ENCODE results near the gene NAA30. TPM values are rescaled to one million over a fixed set of nuclear protein-coding genes. Genes with fewer than 3 reads are reported as not detected.

Gene NAA30
- total RNA-seq, 1 experiment from 2014 or later: 14.0 TPM

- TF ChIP-seq ZBTB33 (IDR thresholded peaks at IDR 0.05; ENCODE audit: extremely low read depth, insufficient replicate concordance, low read length) (no peak), ZNF274 (IDR thresholded peaks at IDR 0.05; ENCODE audit: low read depth, low read length) (no peak), ATF3 (IDR thresholded peaks at IDR 0.05) (no peak), ELF1 (IDR thresholded peaks at IDR 0.05; ENCODE audit: borderline replicate concordance, low read depth) (no peak)
Measured at GRCh38 chr14:57420986-57421385, 30.6 kb downstream of the NAA30 start (continued).

- intact Hi-C loops (cut with micrococcal nuclease): no loop called here
Measured at GRCh38 chr14:57435923-57436322, 45.5 kb downstream of the NAA30 start.

More at GRCh38 chr14:57435923-57436322, 45.5 kb downstream of the NAA30 start:
- no peak for DNase-seq (ENCODE audit: low read depth, low spot score)
- no peak for ATAC-seq
- no TSS peak for BruUV-seq (replicated peaks)
- CTCF ChIA-PET: no interaction called here
- H3K4me1 ChIP-seq (ENCODE audit: control insufficient read depth in 1 of 2, insufficient read depth in 2 of 2, low read length in 2 of 2): no peaks in the 10 kb centered on the region
- POLR2A ChIA-PET: no interaction called here
- no peaks in the 10 kb centered on the region for H3K27me3 ChIP-seq (ENCODE audit: insufficient read depth, low read length)
- no peak for TF ChIP-seq MAX (IDR thresholded peaks at IDR 0.05)
- no peak for TF ChIP-seq CEBPB (IDR thresholded peaks at IDR 0.05; ENCODE audit: low read depth)
- TF ChIP-seq POLR2AphosphoS5 (IDR thresholded peaks at IDR 0.05; ENCODE audit: low read depth, low read length): no peak
- no peak for TF ChIP-seq YY1 (IDR thresholded peaks at IDR 0.05; ENCODE audit: extremely low read depth, insufficient replicate concordance, low read depth, low read length)
- TF ChIP-seq ZNF274 (IDR thresholded peaks at IDR 0.05; ENCODE audit: low read depth, low read length): no peak
- H3K36me3 ChIP-seq (ENCODE audit: control insufficient read depth in 1 of 2, insufficient read depth in 2 of 2, low read length in 2 of 2): no peaks in the 10 kb centered on the region
- no peak overlapping the region for H3K4me3 ChIP-seq (replicated peaks in 1 of 2; ENCODE audit: low read depth in 1 of 2, low read length in 2 of 2)
- no peaks in the 10 kb centered on the region for H4K20me1 ChIP-seq (ENCODE audit: insufficient read depth)
- H2AFZ ChIP-seq (ENCODE audit: low read depth, low read length, poor library complexity, severe bottlenecking): no peak overlapping the region
- H3K9me2 ChIP-seq (ENCODE audit: insufficient read depth): no peaks in the 10 kb centered on the region; the same call in 1 of the 2 replicates
- no peak overlapping the region for H3K27ac ChIP-seq (ENCODE audit: low read depth, low read length)
- RAD21 ChIA-PET (ENCODE audit: low non-redundant PET in 1 of 2, low total read pairs in 2 of 2, uncharacterized antibody in 2 of 2, unreplicated experiment in 2 of 2): no interaction called here
- H3K9me3 ChIP-seq (ENCODE audit: control insufficient read depth in 1 of 2, insufficient read depth in 1 of 2, low read depth in 1 of 2, low read length in 2 of 2): no peaks in the 10 kb centered on the region
- no peak overlapping the region for H3K9ac ChIP-seq (ENCODE audit: low read length)
- no peak overlapping the region for H3K4me2 ChIP-seq (ENCODE audit: low read length)
- no peaks in the 10 kb centered on the region for H3K79me2 ChIP-seq (ENCODE audit: insufficient read depth, low read length)
